Measurements from ENCODE around the gene GABPA. TPM values are rescaled to one million over a fixed set of nuclear protein-coding genes. Genes with fewer than 3 reads are reported as not detected.

GABPA gene
- total RNA-seq, 4 donors from 2014 or later, result 14.8 to 19.1 (median 16.8) TPM

DNA sequence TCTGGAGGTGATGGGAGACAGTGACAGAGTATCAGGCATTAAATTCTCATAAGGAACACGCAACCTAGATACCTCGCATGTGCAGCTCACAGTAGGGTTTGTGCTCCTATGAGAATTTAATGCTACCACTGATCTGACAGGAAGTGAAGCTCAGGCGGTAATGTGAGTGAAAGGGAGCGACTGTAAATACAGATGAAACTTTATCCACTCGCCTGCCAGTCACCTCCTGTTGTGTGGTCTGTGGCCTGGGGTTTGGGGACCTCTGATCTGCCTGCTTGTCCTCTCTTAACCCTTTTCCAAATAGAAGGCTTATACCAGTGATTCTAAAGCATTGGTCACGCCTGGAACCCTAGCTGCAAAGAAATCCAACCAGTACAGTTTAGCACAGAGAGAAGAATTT, 15.3 kb downstream of the GABPA start:
- WGBS, 2 donors, result 88 to 89% methylated on average over 6 of the region's 6 CpGs
- DNase-seq (ENCODE audit: low spot score in 2 of 2), result no peak
- intact Hi-C loops (cut with DNase I; ENCODE audit: low total_unique reads), result no loop called here
- H3K4me3 ChIP-seq (ENCODE audit: low read depth, poor library complexity, severe bottlenecking), result no peak overlapping the region
- TF ChIP-seq POLR2A (IDR thresholded peaks at IDR 0.05) (no peak), CTCF (IDR thresholded peaks at IDR 0.05) (no peak)

DNA sequence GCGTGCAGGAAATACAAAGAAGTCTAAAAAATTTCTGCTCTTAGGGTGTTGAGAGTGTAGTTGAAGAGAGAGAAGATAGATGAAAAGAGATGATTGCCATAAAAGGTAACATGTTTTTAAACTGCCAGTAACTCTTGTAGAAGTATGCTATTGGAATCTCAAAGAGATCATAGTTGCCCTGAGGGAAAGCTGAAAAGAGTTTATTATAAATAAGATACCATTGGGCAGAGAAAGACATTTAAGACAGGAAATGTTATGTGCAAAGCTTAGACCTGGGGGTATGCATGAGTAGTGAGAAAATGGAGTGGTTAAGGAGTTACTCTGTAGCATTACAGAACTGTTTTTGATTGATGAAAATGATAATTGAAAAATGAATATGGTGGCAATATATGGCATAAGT, 17.6 kb downstream of the GABPA start:
- DNase-seq (ENCODE audit: low spot score in 2 of 2), result no peak
- WGBS, 2 donors, result 84 to 93% methylated on average over 1 of the region's 1 CpG
- intact Hi-C loops (cut with DNase I; ENCODE audit: low total_unique reads), result no loop called here
- no peak overlapping the region for H3K4me3 ChIP-seq (ENCODE audit: low read depth, poor library complexity, severe bottlenecking)
- TF ChIP-seq CTCF (IDR thresholded peaks at IDR 0.05) (no peak), POLR2A (IDR thresholded peaks at IDR 0.05) (no peak)

DNA sequence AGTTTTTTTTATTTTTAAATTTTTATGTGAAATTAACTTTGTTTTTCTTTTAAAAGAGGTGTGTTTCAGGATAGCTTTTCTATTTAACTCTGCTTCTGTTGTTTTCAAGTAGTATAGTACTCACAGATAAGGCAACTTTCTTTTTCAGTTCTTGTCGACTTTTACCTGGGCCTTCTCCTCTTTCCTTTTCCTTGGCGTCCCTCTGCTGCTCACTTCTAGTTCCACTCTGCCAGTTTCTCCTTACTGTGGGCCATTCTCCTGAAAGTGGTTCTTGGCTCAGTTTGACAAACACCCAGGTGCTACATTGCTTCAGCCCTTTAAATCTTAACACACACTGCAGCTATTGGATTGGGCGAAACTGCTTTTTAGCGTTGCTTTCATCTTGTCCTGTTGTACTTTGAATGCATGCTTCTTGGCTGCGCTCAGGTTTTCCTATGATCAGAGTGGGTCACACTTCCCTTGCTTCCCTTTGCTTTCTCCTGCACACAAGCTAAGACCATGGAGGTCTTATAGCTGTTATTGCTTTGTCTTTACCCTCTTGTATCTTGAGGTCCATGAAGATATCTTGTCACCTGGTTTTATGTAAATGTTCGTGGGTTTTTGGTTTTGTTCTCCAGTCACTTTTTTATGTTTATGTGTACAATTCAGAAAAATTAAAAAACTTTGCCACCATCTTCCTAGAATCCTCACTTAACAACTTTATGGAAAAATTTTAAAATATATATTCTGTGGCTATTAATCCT, 21.6 kb downstream of the GABPA start:
- DNase-seq (ENCODE audit: low spot score in 2 of 2), result no peak
- TF ChIP-seq CTCF (IDR thresholded peaks at IDR 0.05), result no peak
- TF ChIP-seq POLR2A (IDR thresholded peaks at IDR 0.05), result no peak
- no peak overlapping the region for H3K4me3 ChIP-seq (ENCODE audit: low read depth, poor library complexity, severe bottlenecking)
- 76 to 81% methylated on average over 6 of the region's 6 CpGs for WGBS, 2 donors
- intact Hi-C loops (cut with DNase I; ENCODE audit: low total_unique reads), result no loop called here

DNA sequence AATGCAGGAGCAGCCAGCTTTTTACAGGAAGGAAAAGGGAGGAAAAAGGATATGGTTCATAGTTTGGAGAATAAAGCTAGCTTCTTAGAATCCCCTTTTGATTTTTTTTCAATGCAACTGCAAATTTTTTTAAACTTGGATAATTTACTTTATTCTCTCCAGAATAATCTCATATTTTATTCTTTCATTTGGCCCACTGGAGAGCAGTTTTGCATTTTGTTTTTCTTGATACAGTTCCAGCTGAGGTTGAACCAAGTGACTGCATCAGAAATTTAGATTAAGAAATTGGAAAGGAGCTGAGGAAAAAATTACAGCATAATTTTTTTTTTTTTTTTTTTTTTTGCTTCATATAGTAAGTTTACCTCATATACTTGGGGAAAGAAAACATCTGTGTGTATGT, 22.8 kb downstream of the GABPA start:
- DNase-seq (ENCODE audit: low spot score in 2 of 2), result no peak

GRCh38 chr21:25759573-25759972, 24.8 kb downstream of the GABPA start:
- no peak overlapping the region for H3K4me3 ChIP-seq (ENCODE audit: low read depth, poor library complexity, severe bottlenecking)
- TF ChIP-seq CTCF (IDR thresholded peaks at IDR 0.05) (no peak), POLR2A (IDR thresholded peaks at IDR 0.05) (no peak)
- DNase-seq (ENCODE audit: low spot score in 2 of 2), result no peak
- intact Hi-C loops (cut with DNase I; ENCODE audit: low total_unique reads), result no loop called here
- WGBS, 2 donors, result 86 to 89% methylated on average over 1 of the region's 1 CpG

More for the DNA sequence above, 22.8 kb downstream of the GABPA start:
- no peak for TF ChIP-seq POLR2A (IDR thresholded peaks at IDR 0.05)
- TF ChIP-seq CTCF (IDR thresholded peaks at IDR 0.05), result no peak
- intact Hi-C loops (cut with DNase I; ENCODE audit: low total_unique reads), result no loop called here
- H3K4me3 ChIP-seq (ENCODE audit: low read depth, poor library complexity, severe bottlenecking), result no peak overlapping the region

DNA sequence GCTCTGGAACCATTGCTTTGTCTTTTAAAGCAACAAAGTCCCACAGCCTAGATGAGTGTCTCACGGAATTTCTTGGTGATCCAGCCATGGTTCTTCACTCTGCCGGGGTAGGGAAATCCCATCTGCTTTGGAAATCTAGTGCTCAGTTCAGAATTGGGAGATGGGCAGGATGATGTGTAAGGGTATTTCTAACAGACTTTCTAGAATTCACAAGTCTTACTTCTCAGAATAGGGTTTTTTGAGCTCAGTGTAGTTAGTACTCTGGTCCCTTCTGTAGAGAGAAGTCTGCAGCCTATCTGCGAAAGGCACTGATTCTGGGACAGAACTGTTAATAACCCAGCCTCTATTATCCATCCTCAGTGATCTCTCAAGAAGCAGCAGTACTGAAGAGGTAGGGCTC, 25.3 kb downstream of the GABPA start:
- no peak for DNase-seq (ENCODE audit: low spot score in 2 of 2)
- intact Hi-C loops (cut with DNase I; ENCODE audit: low total_unique reads), result no loop called here
- no peak overlapping the region for H3K4me3 ChIP-seq (ENCODE audit: low read depth, poor library complexity, severe bottlenecking)
- 92 to 98% methylated on average over 3 of the region's 3 CpGs for WGBS, 2 donors
- TF ChIP-seq CTCF (IDR thresholded peaks at IDR 0.05) (no peak), POLR2A (IDR thresholded peaks at IDR 0.05) (no peak)
